Measurements from ENCODE around the gene EHMT1. TPM values are rescaled to one million over a fixed set of nuclear protein-coding genes. Genes with fewer than 3 reads are reported as not detected.

The EHMT1 gene
- total RNA-seq, 1 experiment from 2014 or later, result 112 TPM

DNA sequence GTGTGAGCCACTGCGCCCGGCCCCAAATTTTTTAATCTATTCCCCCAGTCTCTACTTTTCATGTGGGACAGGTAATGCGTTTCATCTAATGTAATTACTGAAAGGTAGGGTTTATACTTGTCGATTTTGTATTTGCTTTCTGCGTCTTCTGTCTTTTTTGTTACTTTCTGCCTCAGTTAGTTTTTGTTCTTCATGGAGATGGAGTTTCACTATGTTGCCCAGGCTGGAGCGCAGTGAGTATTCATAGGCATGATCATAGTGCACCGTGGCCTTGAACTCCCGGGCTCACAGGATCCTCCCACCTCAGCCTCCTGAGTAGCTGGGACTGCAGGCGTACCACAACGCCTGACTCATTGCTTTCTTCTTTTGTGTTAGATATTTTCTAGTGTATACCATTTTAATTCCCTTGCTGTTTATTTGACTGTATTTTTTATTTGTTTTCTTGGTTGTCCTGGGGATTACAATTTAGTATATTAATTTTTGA lies 23.4 kb downstream of the EHMT1 start:
- Histone ChIP-seq H3K4me1 (ENCODE audit: insufficient read depth, low read length) (no peaks in the 10 kb centered on the region; the same call in 1 of the 2 replicates), H4K5ac (ENCODE audit: insufficient read length, low read depth, low read length) (no peak overlapping the region), H4K91ac (ENCODE audit: insufficient read length, low read depth, low read length) (no peak overlapping the region), H3K27me3 (ENCODE audit: insufficient read depth, low read length) (no peaks in the 10 kb centered on the region), H3K4ac (ENCODE audit: low read depth, low read length) (no peak overlapping the region), H3T11ph (ENCODE audit: low read length) (no peak overlapping the region), H3K14ac (ENCODE audit: insufficient read depth, low read length) (no peak overlapping the region), H3K23ac (ENCODE audit: insufficient read length, low read depth, low read length) (no peak overlapping the region), H2BK15ac (ENCODE audit: low read depth, low read length) (no peak overlapping the region), H3K27ac (ENCODE audit: insufficient read length, low read depth, low read length) (no peak overlapping the region), H3K4me2 (ENCODE audit: insufficient read depth, insufficient read length, low read length) (no peak overlapping the region), H3K56ac (ENCODE audit: insufficient read length, low read depth, low read length) (no peak overlapping the region), H4K8ac (replicated peaks; ENCODE audit: insufficient read length, low read depth, low read length) (no peak overlapping the region), H4K20me1 (ENCODE audit: control insufficient read depth, insufficient read depth, insufficient read length) (no peaks in the 10 kb centered on the region), H3K9me3 (ENCODE audit: control insufficient read depth, low read depth, low read length) (no peaks in the 10 kb centered on the region), H3K9ac (ENCODE audit: extremely low read depth, insufficient read length, low read length) (no peak overlapping the region), H2AFZ (ENCODE audit: low read length) (no peak overlapping the region), H3K23me2 (ENCODE audit: insufficient read length, low read depth, low read length, poor library complexity, severe bottlenecking) (no peaks in the 10 kb centered on the region), H3K79me1 (ENCODE audit: insufficient read depth, low read depth, low read length, poor library complexity, severe bottlenecking) (peaks cover 19% of the 10 kb centered on the region), H2AK5ac (ENCODE audit: insufficient read length, low read length) (no peak overlapping the region), H2BK5ac (ENCODE audit: insufficient read length, low read length) (no peak overlapping the region), H2BK12ac (ENCODE audit: insufficient read length, low read depth, low read length) (no peak overlapping the region), H3K79me2 (ENCODE audit: insufficient read depth, low read length) (peaks cover 55% of the 10 kb centered on the region; the same call in 1 of the 2 replicates), H3K18ac (ENCODE audit: insufficient read length, low read depth, low read length) (no peak overlapping the region), H2BK120ac (ENCODE audit: low read depth, low read length, poor library complexity, severe bottlenecking) (no peak overlapping the region), H2BK20ac (ENCODE audit: low read depth, low read length, poor library complexity, severe bottlenecking) (no peak overlapping the region)
- no peak overlapping the region; a peak in 1 of 7 replicates for H3K27ac Mint-ChIP-seq
- peaks cover 6 to 33% (median 15%) of the 10 kb centered on the region in 3 experiments; a peak in 6 of 7 replicates for H3K36me3 Mint-ChIP-seq (ENCODE audit: insufficient read depth in 1 of 3, low read depth in 3 of 3)
- no CpG with 5 or more reads among the region's 10 CpGs for WGBS (ENCODE audit: extremely low coverage, insufficient read length, low lambda C conversion rate)
- no peak overlapping the region for H3K4me3 Mint-ChIP-seq
- DNase-seq, result no peak
- no peaks in the 10 kb centered on the region for H3K27me3 Mint-ChIP-seq (ENCODE audit: low read depth)
- no peaks in the 10 kb centered on the region for H3K9me3 Mint-ChIP-seq
- peaks cover 10 to 21% of the 10 kb centered on the region in 2 experiments for H3K4me1 Mint-ChIP-seq
- TF ChIP-seq, protein P1, sequence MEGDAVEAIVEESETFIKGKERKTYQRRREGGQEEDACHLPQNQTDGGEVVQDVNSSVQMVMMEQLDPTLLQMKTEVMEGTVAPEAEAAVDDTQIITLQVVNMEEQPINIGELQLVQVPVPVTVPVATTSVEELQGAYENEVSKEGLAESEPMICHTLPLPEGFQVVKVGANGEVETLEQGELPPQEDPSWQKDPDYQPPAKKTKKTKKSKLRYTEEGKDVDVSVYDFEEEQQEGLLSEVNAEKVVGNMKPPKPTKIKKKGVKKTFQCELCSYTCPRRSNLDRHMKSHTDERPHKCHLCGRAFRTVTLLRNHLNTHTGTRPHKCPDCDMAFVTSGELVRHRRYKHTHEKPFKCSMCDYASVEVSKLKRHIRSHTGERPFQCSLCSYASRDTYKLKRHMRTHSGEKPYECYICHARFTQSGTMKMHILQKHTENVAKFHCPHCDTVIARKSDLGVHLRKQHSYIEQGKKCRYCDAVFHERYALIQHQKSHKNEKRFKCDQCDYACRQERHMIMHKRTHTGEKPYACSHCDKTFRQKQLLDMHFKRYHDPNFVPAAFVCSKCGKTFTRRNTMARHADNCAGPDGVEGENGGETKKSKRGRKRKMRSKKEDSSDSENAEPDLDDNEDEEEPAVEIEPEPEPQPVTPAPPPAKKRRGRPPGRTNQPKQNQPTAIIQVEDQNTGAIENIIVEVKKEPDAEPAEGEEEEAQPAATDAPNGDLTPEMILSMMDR (conservative IDR thresholded peaks at IDR 0.05), result no peak

Measured in H9 (cell line).